Adrenal gland (tissue), 5 donors: ENCODE data around the gene SP100.

ENCODE experiments used
- POLR2A ChIP-seq, 2 donors: fragments of 450-650 bp; IDR thresholded peaks; one replicate each; pipeline ENCODE4 v1.6.1; 2017; ENCODE audit warnings: antibody characterized with exemption in 2 of 2, mild to moderate bottlenecking in 2 of 2, moderate library complexity in 1 of 2
- TF ChIP-seq, protein P1 (sequence below), 6 experiments: fragments of 450-650 bp in 4 of 6; fragments of 200-600 bp in 2 of 6; sonication (generic) in 1 of 6; IDR thresholded peaks; 1 replicate in 5 of 6; 2 replicates in 1 of 6; pipeline versions ENCODE4 v1.5.1 to v1.8.0; 2016 to 2021; ENCODE audit warnings: antibody characterized with exemption in 6 of 6, mild to moderate bottlenecking in 2 of 6, moderate library complexity in 1 of 6
- donor health status: DM: no; HTN: no; CAD: no.

DNA sequence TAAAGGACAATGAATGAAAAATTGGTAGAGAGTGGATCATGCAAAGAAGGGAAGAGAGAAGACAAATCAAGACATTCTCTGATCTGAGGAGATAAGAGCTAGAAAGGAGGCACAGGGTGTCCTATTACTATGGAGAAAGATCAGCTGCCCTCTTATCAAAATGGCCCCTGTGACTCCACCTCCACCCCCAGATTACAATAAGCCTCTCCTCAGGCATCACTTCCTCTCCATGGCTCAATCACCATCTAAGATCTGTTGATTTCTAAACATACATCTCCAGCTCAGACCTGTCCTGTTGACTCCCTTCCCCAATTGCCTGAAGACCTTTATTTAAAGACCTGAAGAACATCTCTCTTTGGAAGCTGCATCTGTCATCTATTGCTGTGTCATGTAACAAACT is 43.2 kb downstream of the SP100 start:
- TF ChIP-seq, protein P1, sequence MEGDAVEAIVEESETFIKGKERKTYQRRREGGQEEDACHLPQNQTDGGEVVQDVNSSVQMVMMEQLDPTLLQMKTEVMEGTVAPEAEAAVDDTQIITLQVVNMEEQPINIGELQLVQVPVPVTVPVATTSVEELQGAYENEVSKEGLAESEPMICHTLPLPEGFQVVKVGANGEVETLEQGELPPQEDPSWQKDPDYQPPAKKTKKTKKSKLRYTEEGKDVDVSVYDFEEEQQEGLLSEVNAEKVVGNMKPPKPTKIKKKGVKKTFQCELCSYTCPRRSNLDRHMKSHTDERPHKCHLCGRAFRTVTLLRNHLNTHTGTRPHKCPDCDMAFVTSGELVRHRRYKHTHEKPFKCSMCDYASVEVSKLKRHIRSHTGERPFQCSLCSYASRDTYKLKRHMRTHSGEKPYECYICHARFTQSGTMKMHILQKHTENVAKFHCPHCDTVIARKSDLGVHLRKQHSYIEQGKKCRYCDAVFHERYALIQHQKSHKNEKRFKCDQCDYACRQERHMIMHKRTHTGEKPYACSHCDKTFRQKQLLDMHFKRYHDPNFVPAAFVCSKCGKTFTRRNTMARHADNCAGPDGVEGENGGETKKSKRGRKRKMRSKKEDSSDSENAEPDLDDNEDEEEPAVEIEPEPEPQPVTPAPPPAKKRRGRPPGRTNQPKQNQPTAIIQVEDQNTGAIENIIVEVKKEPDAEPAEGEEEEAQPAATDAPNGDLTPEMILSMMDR (IDR thresholded peaks at IDR 0.05): no peak
- TF ChIP-seq POLR2A (IDR thresholded peaks at IDR 0.05): no peak
